SK-N-SH (cell line): ENCODE results near the gene MAPKAP1. TPM values are rescaled to one million over a fixed set of nuclear protein-coding genes. Genes with fewer than 3 reads are reported as not detected.

Experiments used
- CTCF ChIA-PET: fragments of 300-600, 350-600 bp; formaldehyde crosslinking; extraction: SDS; loops from one replicate; lab custom pipeline; 2021; lab: Yijun Ruan, JAX
- POLR2A ChIA-PET: fragments of 350-600 bp; sonication (Branson Sonifier 250); formaldehyde crosslinking; extraction: SDS; loops from one replicate; lab custom pipeline; 2020; ENCODE audit warnings: antibody characterized with exemption, inconsistent platforms; lab: Yijun Ruan, JAX
- DNase-seq: peaks from one replicate; pipeline ENCODE4 v3.0.0; 2012
- H2AFZ ChIP-seq: fragments of 200-600 bp; sonication (generic); 2 replicates; pipeline ENCODE4 v1.8.1; 2016; ENCODE audit warnings: antibody characterized with exemption, mild to moderate bottlenecking, low read depth
- H3F3A ChIP-seq: fragments of 200-600 bp; sonication (generic); replicated peaks from 2 replicates; pipeline ENCODE3; 2016; ENCODE audit warnings: antibody characterized with exemption, mild to moderate bottlenecking; ENCODE audit not compliant: insufficient read depth
- H3K27ac ChIP-seq, 2 experiments: fragments of 200-500 bp in 1 of 2; fragments of 200-600 bp in 1 of 2; sonication (Bioruptor generic) in 1 of 2; sonication (generic), shearing (Covaris generic) in 1 of 2; 2 replicates each; pipeline versions ENCODE4 v1.5.1 to v1.6.1; 2014 to 2016; ENCODE audit warnings: low read depth in 2 of 2, inconsistent platforms in 1 of 2, low read length in 1 of 2, mild to moderate bottlenecking in 1 of 2, mixed read lengths in 1 of 2
- H3K27me3 ChIP-seq: fragments of 200-600 bp; sonication (generic), shearing (Covaris generic); 2 replicates; pipeline ENCODE4 v1.6.1; 2016; ENCODE audit warnings: mixed run types; ENCODE audit not compliant: insufficient read depth
- H3K36me3 ChIP-seq, 2 experiments: fragments of 200-500 bp in 1 of 2; fragments of 200-600 bp in 1 of 2; sonication (Bioruptor generic) in 1 of 2; sonication (generic) in 1 of 2; replicated peaks in 1 of 2; 2 replicates each; pipeline versions ENCODE3 to v1.5.1; 2014 to 2016; ENCODE audit warnings: low read length in 1 of 2, mild to moderate bottlenecking in 1 of 2; ENCODE audit not compliant: insufficient read depth in 2 of 2, control insufficient read depth in 1 of 2
- H3K4me1 ChIP-seq, 2 experiments: fragments of 200-500 bp in 1 of 2; fragments of 200-600 bp in 1 of 2; sonication (Bioruptor generic) in 1 of 2; sonication (generic), shearing (Covaris generic) in 1 of 2; 2 replicates each; pipeline versions ENCODE4 v1.5.1 to v1.6.1; 2014 to 2016; ENCODE audit warnings: low read depth in 1 of 2, low read length in 1 of 2, mixed run types in 1 of 2; ENCODE audit not compliant: insufficient read depth in 2 of 2, control insufficient read depth in 1 of 2
- H3K4me2 ChIP-seq: fragments of 200-600 bp; sonication (generic), shearing (Covaris generic); 2 replicates; pipeline ENCODE4 v1.6.1; 2017; ENCODE audit warnings: mixed run types
- H3K4me3 ChIP-seq, 2 experiments: fragments of 200-500 bp in 1 of 2; fragments of 200-600 bp in 1 of 2; sonication (Bioruptor generic) in 1 of 2; sonication (generic), shearing (Covaris generic) in 1 of 2; 2 replicates each; pipeline versions ENCODE4 v1.5.1 to v1.8.1; 2014 to 2016; ENCODE audit warnings: low read depth in 2 of 2, inconsistent platforms in 1 of 2, low read length in 1 of 2, mild to moderate bottlenecking in 1 of 2, mixed read lengths in 1 of 2, moderate library complexity in 1 of 2
- H3K79me2 ChIP-seq: fragments of 200-600 bp; sonication (generic); 2 replicates; pipeline ENCODE4 v1.8.1; 2017; ENCODE audit warnings: mild to moderate bottlenecking; ENCODE audit not compliant: insufficient read depth
- H3K9ac ChIP-seq: fragments of 200-600 bp; sonication (generic); 2 replicates; pipeline ENCODE4 v1.6.1; 2017; ENCODE audit warnings: mixed run types
- H3K9me2 ChIP-seq: fragments of 200-600 bp; sonication (generic); 2 replicates; pipeline ENCODE4 v1.6.1; 2017; ENCODE audit warnings: mixed run types
- H3K9me3 ChIP-seq: fragments of 200-600 bp; sonication (generic); 2 replicates; pipeline ENCODE4 v1.6.1; 2017; ENCODE audit warnings: mixed run types, mild to moderate bottlenecking, moderate library complexity
- H4K20me1 ChIP-seq: fragments of 200-600 bp; sonication (generic); 2 replicates; pipeline ENCODE4 v1.6.1; 2017; ENCODE audit warnings: mild to moderate bottlenecking, mixed run types; ENCODE audit not compliant: insufficient read depth
- EZH2phosphoT487 ChIP-seq: fragments of 200-600 bp; sonication (generic); IDR thresholded peaks from 2 replicates; pipeline ENCODE4 v1.6.1; 2017; ENCODE audit warnings: low read depth, mixed run types, mild to moderate bottlenecking, antibody characterized with exemption, moderate library complexity, borderline replicate concordance
- FOXJ3 ChIP-seq: sonication (generic); formaldehyde crosslinking; IDR thresholded peaks from 2 replicates; pipeline ENCODE4 v1.5.1; 2020; ENCODE audit warnings: mild to moderate bottlenecking, missing genetic modification reagents
- MEF2A ChIP-seq: IDR thresholded peaks from 2 replicates; pipeline ENCODE4 v1.4.0; 2012; ENCODE audit warnings: low read depth, borderline replicate concordance
- MXI1 ChIP-seq: IDR thresholded peaks from 2 replicates; pipeline ENCODE4 v1.6.1; 2012; ENCODE audit warnings: mild to moderate bottlenecking, low read depth, low read length, improper control_type of control experiment
- NRF1 ChIP-seq: IDR thresholded peaks from 2 replicates; pipeline ENCODE4 v1.6.1; 2012; ENCODE audit warnings: low read depth, mild to moderate bottlenecking, low read length
- PBX3 ChIP-seq: IDR thresholded peaks from 2 replicates; pipeline ENCODE4; 2012
- POLR2AphosphoS5 ChIP-seq: IDR thresholded peaks from 2 replicates; pipeline ENCODE4 v1.6.1; 2012; ENCODE audit warnings: low read depth, low read length
- RCOR1 ChIP-seq: fragments of 150-350 bp; IDR thresholded peaks from 2 replicates; pipeline ENCODE4 v1.6.1; 2017; ENCODE audit warnings: antibody characterized with exemption, low read length
- REST ChIP-seq: IDR thresholded peaks from 2 replicates; pipeline ENCODE4 v1.6.1; 2012; ENCODE audit warnings: mild to moderate bottlenecking, low read depth, low read length, moderate library complexity
- RXRA ChIP-seq: IDR thresholded peaks from 2 replicates; pipeline ENCODE4 v1.4.0; 2012; ENCODE audit warnings: low read depth, mild to moderate bottlenecking, borderline replicate concordance
- TAF1 ChIP-seq: IDR thresholded peaks from 2 replicates; pipeline ENCODE4 v1.6.1; 2012; ENCODE audit warnings: low read depth, mild to moderate bottlenecking, low read length, moderate library complexity, borderline replicate concordance
- TCF12 ChIP-seq: IDR thresholded peaks from 2 replicates; pipeline ENCODE4 v1.4.0; 2012
- WGBS: methylation state at CpG from one replicate; pipeline ENCODE4 v1.1.6; 2017; ENCODE audit warnings: low lambda C conversion rate; 5-methylcytosine and 5-hydroxymethylcytosine counted together
- polyA plus RNA-seq, 3 experiments: library from polyadenylated mRNA; depleted of rRNA; stranded (reverse); fragments of >200 nt; gene quantifications; 2 replicates each; pipeline ENCODE4 v1.2.3, GENCODE V29; 2012

The MAPKAP1 gene
- polyA plus RNA-seq, 1 of the 3 experiments (the other 2 are of a cell fraction) = 117 TPM

- TF ChIP-seq EZH2phosphoT487 (no peak), MXI1 (no peak), TCF12 (peak; percentile 68), POLR2AphosphoS5 (peak; percentile 29; the same call in 1 of the 2 replicates), NRF1 (no peak), RCOR1 (no peak), PBX3 (peak; percentile 62), FOXJ3 (CRISPR knock-in tag) (no peak), RXRA (peak; percentile 61; the same call in 1 of the 2 replicates)
Observed at GRCh38 chr9:125513668-125514413, 193.2 kb downstream of the MAPKAP1 start (continued).

GRCh38 chr9:125513303-125513667 lies 193.7 kb downstream of the MAPKAP1 start:
- Histone ChIP-seq H3K9ac (peak overlapping the region; percentile 42; the same call in 1 of the 2 replicates), H3K79me2 (peaks cover 22% of the 10 kb centered on the region), H3K4me1 (peaks cover 13 to 17% of the 10 kb centered on the region in 2 experiments), H3K4me2 (peak overlapping the region; percentile 81), H2AFZ (no peak overlapping the region), H3K9me3 (no peaks in the 10 kb centered on the region), H3F3A (peaks cover 15% of the 10 kb centered on the region), H3K27me3 (no peaks in the 10 kb centered on the region), H4K20me1 (no peaks in the 10 kb centered on the region), H3K9me2 (no peaks in the 10 kb centered on the region), H3K36me3 (peaks cover 0 to 3% of the 10 kb centered on the region in 2 experiments), H3K27ac (peak overlapping the region; percentile 58 to 73), H3K4me3 (peak overlapping the region; percentile 21 to 54; a peak in 2 of 4 replicates)
- WGBS = 36% methylated on average over 2 of the region's 2 CpGs
- TF ChIP-seq RXRA = no peak
- no peak for TF ChIP-seq TAF1
- no peak for TF ChIP-seq MEF2A
- no peak for TF ChIP-seq FOXJ3 (CRISPR knock-in tag)
- DNase-seq = no peak
- ChIA-PET POLR2A (no interaction called here), CTCF (interaction anchor here (0.6 to 1.7 kb wide), 2 partner anchors 21 to 1051 kb away, joined by 3 to 5 read pairs; no protein-coding TSS in a partner anchor)

- Histone ChIP-seq H3K79me2 (peaks cover 20% of the 10 kb centered on the region), H3K27me3 (no peaks in the 10 kb centered on the region), H3K36me3 (peaks cover 2 to 4% of the 10 kb centered on the region in 2 experiments), H3K27ac (no peak overlapping the region), H2AFZ (no peak overlapping the region), H3K9me2 (no peaks in the 10 kb centered on the region)
- 90% methylated on average over 18 of the region's 18 CpGs for WGBS
- TF ChIP-seq REST (no peak), RXRA (no peak)
- TF ChIP-seq, all 33 proteins: peak for 0
- Histone ChIP-seq H3K4me1 (peaks cover 13 to 17% of the 10 kb centered on the region in 2 experiments), H3K9ac (no peak overlapping the region), H3K4me2 (no peak overlapping the region), H3K4me3 (no peak overlapping the region), H3F3A (peaks cover 15% of the 10 kb centered on the region), H3K9me3 (no peaks in the 10 kb centered on the region), H4K20me1 (no peaks in the 10 kb centered on the region)
- ChIA-PET CTCF (interaction anchor here (1.2 to 1.3 kb wide), 2 partner anchors 46 to 80 kb away, joined by 3 to 4 read pairs; no protein-coding TSS in a partner anchor), POLR2A (interaction anchor here (1.1 kb wide), 1 partner anchor 10 kb away, joined by 3 read pairs; no protein-coding TSS in a partner anchor)
- DNase-seq = no peak
Observed at GRCh38 chr9:125511789-125512660, 195.0 kb downstream of the MAPKAP1 start.
